Stimulated activated effector memory CD8-positive, alpha-beta T cell treated with anti-CD3 and anti-CD28 coated beads, Interleukin-12 subunit alpha, Interleukin-12 subunit beta, amount 100 ng/mL, for 72 hours (primary cell): ENCODE data around the gene GTF3C2.

Source experiments
- ATAC-seq: fragments of 150-1000 bp; cut with Tn5 transposase; 2 replicates; pipeline ENCODE4 v1.10.0; 2021
- DNase-seq, 2 donors: peaks; one replicate each; pipeline ENCODE4 v3.0.0; 2021 to 2022; ENCODE audit warnings: low spot score in 2 of 2
- H3K27ac Mint-ChIP-seq: one replicate; pipeline ENCODE4 v1.8.0; 2022; ENCODE audit warnings: mild to moderate bottlenecking, mixed read lengths
- H3K36me3 Mint-ChIP-seq: one replicate; pipeline ENCODE4 v1.8.0; 2022; ENCODE audit warnings: mild to moderate bottlenecking, mixed read lengths
- H3K4me1 Mint-ChIP-seq: one replicate; pipeline ENCODE4 v1.8.0; 2022; ENCODE audit warnings: mixed read lengths
- H3K4me3 Mint-ChIP-seq: one replicate; pipeline ENCODE4 v1.8.0; 2022; ENCODE audit warnings: mild to moderate bottlenecking, mixed read lengths
- H3K9me3 Mint-ChIP-seq: one replicate; pipeline ENCODE4 v1.8.0; 2022; ENCODE audit warnings: mixed read lengths

The GTF3C2 gene

DNA sequence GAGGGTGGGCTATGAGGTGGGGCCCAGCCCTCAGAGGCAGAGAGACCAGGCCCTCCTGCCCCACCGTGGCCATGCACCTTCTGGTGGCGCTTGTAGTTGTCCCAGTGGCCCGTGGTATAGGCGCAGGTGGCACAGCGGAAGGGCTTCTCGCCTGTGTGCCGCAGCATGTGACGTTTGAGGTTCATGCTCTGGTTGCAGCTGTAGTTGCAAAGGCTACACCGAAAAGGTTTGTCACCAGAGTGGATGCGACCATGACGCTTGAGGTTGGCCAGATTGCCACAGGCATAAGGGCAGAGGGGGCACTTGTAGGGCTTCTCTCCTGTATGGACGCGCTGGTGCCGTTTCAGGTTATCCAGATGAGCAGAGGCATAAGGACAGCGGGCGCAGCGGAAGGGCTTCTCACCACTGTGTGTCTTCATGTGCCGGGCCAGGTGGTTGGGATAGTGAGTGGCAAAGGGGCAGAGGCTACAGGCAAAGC is 21.1 kb upstream of the GTF3C2 start:
- Mint-ChIP-seq H3K27ac (peak overlapping the region; percentile 85), H3K4me1 (peaks cover 57% of the 10 kb centered on the region), H3K9me3 (no peaks in the 10 kb centered on the region), H3K36me3 (peaks cover 100% of the 10 kb centered on the region), H3K4me3 (no peak overlapping the region)
- no peak for DNase-seq
- no peak for ATAC-seq

DNA sequence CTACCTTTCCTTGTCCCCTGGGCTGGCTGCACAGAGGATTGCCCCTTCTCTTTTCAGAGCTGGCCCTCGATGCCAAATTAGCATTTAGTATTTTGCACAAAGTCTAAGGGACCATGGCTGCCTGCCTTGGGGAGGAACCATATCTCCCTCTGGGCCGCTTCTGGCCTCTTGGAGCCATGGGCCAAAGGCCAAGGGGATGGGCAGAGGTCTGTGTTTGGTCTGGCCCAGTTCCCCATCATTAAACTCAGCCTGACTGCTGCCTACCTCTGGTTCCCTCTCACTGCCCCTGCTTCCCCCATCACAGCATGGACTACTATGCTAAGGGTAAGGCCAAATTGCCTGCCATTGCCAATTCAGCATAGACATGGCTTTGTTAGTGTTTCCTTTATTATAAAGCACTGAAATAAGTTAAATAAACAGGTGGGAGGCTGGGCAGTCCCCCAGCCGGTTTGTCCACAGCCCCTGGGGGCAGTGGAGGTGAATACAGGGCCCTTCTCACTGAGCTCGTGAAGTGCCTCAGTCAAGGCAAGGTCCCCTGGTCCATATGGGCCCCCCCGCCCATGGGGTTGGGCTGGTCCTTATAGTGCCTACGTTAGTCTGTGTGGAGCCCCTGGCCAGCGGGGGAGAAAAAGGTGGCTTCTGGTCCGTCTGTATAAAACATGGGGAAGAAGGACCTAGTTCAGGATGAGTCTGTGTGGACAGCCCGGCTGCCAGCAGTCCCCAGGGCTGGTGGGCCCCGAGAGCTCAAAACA is 20.5 kb upstream of the GTF3C2 start:
- DNase-seq = no peak
- H3K4me3 Mint-ChIP-seq = no peak overlapping the region
- H3K9me3 Mint-ChIP-seq = no peaks in the 10 kb centered on the region
- peaks cover 98% of the 10 kb centered on the region for H3K36me3 Mint-ChIP-seq
- H3K27ac Mint-ChIP-seq = peak overlapping the region; percentile 85
- peaks cover 62% of the 10 kb centered on the region for H3K4me1 Mint-ChIP-seq
- no peak for ATAC-seq

DNA sequence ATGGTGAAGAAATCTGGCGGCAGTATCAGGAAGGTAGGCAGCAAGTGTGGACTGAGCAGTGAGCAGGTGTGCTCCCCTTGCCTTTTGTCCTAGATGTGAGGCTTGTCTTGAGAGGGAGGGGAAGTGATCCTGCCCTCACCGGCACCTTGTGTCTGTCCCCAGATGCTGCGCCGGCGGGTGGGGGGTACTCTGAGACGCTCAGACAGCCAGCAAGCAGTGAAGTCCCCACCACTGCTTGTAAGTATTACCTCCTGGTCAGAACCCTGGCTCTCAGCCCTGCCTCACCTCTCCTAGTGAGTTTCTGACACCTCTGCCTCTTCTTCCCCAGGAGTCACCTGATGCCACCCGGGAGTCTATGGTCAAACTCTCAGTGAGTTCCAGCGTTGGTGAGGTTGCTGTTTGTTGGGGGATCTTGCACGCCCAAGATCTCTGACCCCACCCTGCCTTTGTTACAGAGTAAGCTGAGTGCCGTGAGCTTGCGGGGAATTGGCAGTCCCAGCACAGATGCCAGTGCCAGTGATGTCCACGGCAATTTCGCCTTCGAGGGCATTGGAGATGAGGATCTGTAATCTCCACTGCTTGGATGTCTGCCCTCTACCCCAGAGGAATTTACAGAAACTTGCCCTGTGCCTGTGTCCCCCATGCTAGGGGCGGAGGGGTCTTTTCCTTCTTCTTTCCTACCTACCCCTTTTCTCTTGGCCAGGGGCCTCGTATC is 19.7 kb upstream of the GTF3C2 start:
- Mint-ChIP-seq H3K9me3 (no peaks in the 10 kb centered on the region), H3K36me3 (peaks cover 95% of the 10 kb centered on the region), H3K27ac (peak overlapping the region; percentile 85), H3K4me3 (no peak overlapping the region), H3K4me1 (peaks cover 63% of the 10 kb centered on the region)
- no peak for DNase-seq
- no peak for ATAC-seq

DNA sequence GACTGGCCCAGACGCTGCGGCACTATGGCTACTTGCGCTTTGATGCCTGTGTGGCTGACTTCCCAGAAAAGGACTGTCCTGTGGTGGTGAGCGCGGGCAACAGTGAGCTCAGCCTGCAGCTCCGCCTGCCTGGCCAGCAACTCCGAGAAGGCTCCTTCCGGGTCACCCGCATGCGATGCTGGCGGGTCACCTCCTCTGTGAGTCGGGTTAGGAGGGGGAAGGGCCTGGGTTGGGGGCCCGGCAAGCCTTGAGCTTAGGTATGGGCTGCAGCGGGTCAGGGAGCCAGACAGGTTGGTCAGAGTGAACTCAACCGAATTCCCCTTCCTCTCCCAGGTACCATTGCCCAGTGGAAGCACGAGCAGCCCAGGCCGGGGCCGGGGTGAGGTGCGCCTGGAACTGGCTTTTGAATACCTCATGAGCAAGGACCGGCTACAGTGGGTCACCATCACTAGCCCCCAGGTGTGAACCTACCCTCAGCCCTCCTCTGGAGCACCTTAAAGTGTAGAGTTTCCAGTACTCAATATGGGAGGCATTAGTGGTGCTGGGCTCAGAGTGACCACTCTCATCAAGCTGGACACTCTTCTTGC is 19.0 kb upstream of the GTF3C2 start:
- DNase-seq = no peak
- no peak for ATAC-seq
- no peak overlapping the region for H3K4me3 Mint-ChIP-seq
- no peaks in the 10 kb centered on the region for H3K9me3 Mint-ChIP-seq
- H3K4me1 Mint-ChIP-seq = peaks cover 59% of the 10 kb centered on the region
- H3K36me3 Mint-ChIP-seq = peaks cover 91% of the 10 kb centered on the region
- H3K27ac Mint-ChIP-seq = peak overlapping the region; percentile 85

DNA sequence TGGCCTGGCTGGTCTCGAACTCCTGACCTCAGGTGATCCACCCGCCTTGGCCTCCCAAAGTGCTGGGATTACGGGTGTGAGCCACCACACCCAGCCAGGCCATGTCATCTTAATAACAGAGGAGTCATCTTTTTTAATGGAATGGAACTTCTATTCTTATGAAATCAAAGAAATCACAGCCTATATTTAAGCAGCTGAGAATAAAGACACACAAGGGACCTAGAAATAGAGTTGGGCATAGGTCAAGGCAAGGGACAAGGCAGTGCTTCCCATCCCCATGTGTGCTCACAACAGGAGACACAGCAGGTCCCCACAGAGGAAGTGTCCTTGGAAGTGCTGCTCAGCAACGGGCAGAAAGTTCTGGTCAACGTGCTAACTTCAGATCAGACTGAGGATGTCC is 17.0 kb upstream of the GTF3C2 start:
- H3K27ac Mint-ChIP-seq = no peak overlapping the region
- H3K4me1 Mint-ChIP-seq = peaks cover 52% of the 10 kb centered on the region
- no peak for DNase-seq

DNA sequence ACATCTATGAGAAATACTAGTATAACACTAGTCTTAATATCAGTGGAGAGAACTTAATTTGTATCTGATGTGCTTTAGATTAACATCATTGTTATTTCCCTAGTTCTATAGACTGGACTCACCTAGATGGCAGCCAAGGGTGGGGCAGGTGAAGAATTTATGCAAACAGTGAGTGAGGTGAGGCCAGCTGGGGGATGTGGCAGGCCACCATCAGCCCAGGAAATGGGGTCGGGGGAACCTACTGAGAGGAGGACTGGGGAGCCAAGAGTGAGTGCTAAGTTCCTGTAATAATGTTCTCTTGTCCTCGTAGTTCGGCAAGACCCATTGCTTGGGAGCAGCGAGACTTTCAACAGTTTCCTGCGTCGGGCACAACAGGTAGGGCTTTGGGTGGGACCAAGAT is 16.4 kb upstream of the GTF3C2 start:
- no peak overlapping the region for H3K4me3 Mint-ChIP-seq

More for the DNA sequence above, 17.0 kb upstream of the GTF3C2 start:
- Mint-ChIP-seq H3K9me3 (no peaks in the 10 kb centered on the region), H3K36me3 (peaks cover 70% of the 10 kb centered on the region), H3K4me3 (no peak overlapping the region)
- ATAC-seq = no peak

DNA sequence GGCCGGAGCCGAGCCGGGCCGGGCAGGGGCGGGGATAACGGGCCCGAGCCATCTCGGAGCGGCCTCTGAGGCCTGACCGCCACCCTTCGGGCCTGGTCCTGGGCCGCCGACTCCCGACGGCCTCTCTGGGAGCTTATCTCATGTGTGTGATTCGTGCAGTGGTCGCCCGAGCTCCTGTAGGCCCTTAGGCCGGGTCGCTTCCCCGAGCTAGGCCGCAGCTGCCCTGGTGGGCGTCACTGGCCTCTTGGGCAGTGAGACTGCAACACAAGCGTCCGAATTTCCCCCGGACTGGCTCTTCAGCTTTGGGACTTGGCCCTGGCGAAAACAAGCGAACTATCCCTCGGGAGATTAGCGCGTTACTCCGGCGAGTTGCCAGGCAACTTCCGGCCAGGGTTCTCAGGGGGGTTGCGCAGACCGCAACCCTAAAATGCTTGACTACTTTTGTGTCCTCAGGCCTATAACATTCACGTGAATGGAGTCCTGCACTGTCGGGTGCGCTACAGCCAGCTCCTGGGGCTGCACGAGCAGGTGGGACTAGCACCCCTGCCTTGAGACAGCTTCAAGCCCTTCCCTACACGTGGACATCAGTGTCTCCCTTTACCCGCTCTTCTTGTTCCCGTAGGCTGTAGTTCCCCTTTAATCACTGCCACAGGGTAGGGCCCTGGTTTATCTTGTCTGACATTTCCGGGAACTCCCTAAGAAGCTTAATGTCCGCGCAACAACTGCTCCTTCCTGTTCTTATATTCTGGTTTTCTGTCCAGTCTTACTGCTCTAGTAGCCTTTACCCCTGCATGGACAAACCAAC is 14.5 kb upstream of the GTF3C2 start:
- peak overlapping the region; percentile 78 for H3K4me3 Mint-ChIP-seq
- no peaks in the 10 kb centered on the region for H3K9me3 Mint-ChIP-seq
- H3K4me1 Mint-ChIP-seq = peaks cover 40% of the 10 kb centered on the region
- DNase-seq (peak in 1 of 2 donors; percentile 17), ATAC-seq (peak; percentile 25)
- peaks cover 69% of the 10 kb centered on the region for H3K36me3 Mint-ChIP-seq
- peak overlapping the region; percentile 90 for H3K27ac Mint-ChIP-seq

More for the DNA sequence above, 16.4 kb upstream of the GTF3C2 start:
- ATAC-seq = no peak
- Mint-ChIP-seq H3K27ac (peak overlapping the region; percentile 33), H3K9me3 (no peaks in the 10 kb centered on the region), H3K4me1 (peaks cover 48% of the 10 kb centered on the region), H3K36me3 (peaks cover 69% of the 10 kb centered on the region)
- DNase-seq = no peak

DNA sequence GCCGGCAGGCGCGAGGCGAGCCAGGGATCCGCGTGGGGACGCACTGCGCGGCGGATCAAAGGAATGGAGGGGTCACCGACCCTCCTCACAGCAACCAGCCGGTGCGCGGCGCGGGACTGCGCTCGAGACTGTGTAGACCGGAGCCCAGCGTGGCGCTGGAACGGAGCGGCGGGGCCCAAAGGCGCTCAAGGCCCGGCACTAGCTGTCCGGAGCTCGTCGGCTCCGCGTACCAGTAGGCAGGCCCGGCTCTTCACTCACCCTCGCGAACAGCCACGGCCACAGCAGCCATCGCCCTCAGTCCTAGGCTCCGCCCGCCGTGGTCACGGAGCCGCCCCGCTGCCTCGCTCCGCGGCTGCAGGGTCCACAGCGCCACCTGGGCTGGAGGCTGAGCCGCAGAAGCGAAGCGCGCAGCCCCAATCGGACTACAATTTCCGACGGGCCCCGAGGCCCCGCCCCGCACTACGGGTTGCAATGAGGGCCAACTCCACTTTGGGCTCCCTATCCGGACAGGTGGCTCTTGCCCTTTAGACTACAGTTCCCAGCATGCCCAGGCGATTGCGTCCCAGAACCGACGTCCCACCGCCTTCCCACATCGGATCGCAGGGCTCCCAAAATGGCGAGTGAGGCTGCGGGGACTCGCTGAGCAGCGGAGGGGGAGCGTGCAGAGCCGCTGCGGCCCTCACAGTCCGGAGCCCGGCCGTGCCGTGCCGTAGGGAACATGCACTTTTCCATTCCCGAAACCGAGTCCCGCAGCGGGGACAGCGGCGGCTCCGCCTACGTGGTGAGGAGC is 13.7 kb upstream of the GTF3C2 start, which contains the start of the genes EIF2B4 and SNX17:
TSS of gene EIF2B4 (minus strand) at position 313 of the 790 bp plus-strand sequence. CDS start at position 289, 24 bp downstream.
TSS of gene SNX17 (plus strand) at position 591 of the 790 bp plus-strand sequence. CDS start at position 719, 128 bp downstream.
- Mint-ChIP-seq H3K9me3 (no peaks in the 10 kb centered on the region), H3K27ac (peak within 1 kb of the TSS; percentile 90), H3K4me1 (peaks cover 36% of the 10 kb centered on the region), H3K36me3 (peaks cover 69% of the 10 kb centered on the region), H3K4me3 (peak within 1 kb of the TSS; percentile 78)
- ATAC-seq = peak; percentile 95
- peak; percentile 97 to 99 for DNase-seq

DNA sequence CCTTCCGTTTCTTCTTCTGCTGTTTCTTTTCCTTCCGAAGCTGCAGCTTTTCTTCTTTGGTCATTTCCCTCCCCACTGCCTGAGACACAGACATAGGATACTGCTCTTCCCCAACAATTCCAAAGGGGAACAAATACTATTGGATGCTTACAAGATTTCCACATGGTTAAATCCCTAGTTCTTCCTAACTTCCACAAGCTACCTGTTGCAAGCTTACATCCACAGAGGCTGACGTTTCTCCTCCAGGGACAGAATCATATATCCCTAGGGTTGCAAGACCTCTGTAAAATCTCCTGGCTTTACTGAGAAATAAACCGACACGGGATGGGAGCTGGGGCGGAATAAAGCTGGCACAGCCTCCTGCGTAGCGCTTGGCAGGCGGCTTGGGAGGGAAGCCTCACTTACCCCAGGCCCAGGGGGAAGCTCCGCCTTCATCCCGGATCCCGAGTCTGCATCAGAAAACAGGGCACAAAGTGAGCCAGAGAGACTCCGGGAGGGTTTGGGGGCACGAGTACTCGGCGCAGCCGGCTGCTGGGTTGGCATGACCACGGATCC is 13.0 kb upstream of the GTF3C2 start:
- no peaks in the 10 kb centered on the region for H3K9me3 Mint-ChIP-seq
- H3K4me1 Mint-ChIP-seq = peaks cover 35% of the 10 kb centered on the region
- DNase-seq = no peak
- peak overlapping the region; percentile 78 for H3K4me3 Mint-ChIP-seq
- peak overlapping the region; percentile 90 for H3K27ac Mint-ChIP-seq
- ATAC-seq = no peak
- H3K36me3 Mint-ChIP-seq = peaks cover 69% of the 10 kb centered on the region

DNA sequence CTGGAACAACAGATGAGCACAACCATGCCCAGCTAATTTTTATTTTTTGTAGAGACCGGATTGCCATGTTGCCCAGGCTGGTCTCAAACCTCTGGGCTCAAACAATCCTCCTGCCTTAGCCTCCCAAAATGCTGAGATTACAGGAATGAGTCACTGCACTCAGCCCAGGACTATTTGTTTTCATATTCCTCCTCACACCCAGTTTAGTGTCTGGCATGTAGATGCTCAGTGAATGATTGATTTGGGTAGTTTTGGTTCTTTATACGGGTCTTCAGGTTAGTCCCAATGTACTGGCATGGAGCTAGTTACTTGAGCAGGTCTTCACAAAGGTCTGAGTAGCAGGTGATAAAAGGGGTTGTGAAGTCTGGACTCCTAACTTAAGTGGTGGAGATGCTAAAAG is 7.4 kb upstream of the GTF3C2 start:
- H3K4me1 Mint-ChIP-seq = peaks cover 18% of the 10 kb centered on the region
- ATAC-seq = peak; percentile 21
- peak overlapping the region; percentile 45 for H3K27ac Mint-ChIP-seq
- DNase-seq = no peak
- H3K36me3 Mint-ChIP-seq = peaks cover 66% of the 10 kb centered on the region
- H3K9me3 Mint-ChIP-seq = no peaks in the 10 kb centered on the region
- H3K4me3 Mint-ChIP-seq = no peak overlapping the region

DNA sequence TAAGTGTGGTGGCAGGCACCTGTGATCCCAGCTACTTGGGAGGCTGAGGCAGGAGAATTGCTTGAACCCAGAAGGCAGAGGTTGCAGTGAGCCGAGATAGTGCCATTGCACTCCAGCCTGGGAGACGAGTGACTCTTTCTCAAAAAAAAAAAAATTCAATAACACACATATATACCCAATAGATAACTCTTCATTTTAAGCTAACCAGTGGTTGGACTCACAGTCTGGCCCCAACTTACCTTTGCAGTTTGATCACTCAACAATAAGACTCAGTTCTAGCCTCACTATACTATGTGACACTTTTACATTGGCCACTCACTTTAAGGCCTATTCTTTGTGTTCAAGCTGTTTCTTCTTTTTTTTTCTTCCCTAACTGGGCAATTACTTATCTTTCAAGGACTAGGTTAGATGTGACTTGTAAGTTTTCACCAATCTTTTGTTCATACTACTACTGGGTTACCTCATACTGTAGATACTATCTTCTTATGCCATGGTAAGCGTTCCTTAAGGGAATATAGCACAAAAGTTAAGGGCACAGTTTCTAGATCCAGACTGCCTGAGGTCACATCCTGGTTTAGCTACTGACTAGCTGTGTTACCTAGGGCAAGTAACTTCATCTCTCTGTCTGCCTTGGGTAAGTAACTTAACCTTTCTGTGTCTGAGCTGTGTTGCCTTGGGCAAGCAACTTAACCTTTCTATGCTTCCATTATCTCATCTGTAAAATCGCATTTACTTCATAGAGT is 6.3 kb upstream of the GTF3C2 start:
- peaks cover 22% of the 10 kb centered on the region for H3K4me1 Mint-ChIP-seq
- H3K4me3 Mint-ChIP-seq = no peak overlapping the region
- H3K27ac Mint-ChIP-seq = no peak overlapping the region
- DNase-seq (no peak), ATAC-seq (no peak)
- H3K9me3 Mint-ChIP-seq = no peaks in the 10 kb centered on the region
- peaks cover 61% of the 10 kb centered on the region for H3K36me3 Mint-ChIP-seq

DNA sequence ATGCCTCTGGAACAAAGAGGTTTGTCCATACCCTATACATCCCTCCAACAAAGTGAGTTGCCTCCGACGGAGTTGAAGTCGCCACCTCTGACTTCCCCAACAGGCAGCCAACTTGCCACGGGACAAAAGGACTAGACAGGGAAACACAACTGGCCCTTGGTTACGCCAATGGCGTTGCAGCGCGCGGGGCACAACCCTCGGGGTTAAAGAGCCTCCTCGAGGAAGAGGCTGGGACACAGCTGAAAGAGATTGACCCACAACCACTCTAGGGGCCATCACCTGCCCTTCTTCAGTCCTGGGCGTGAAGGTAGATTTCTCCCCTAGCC is 545 bp downstream of the GTF3C2 start:
- H3K36me3 Mint-ChIP-seq = peaks cover 39% of the 10 kb centered on the region
- ATAC-seq (peak; percentile 57), DNase-seq (no peak)
- no peaks in the 10 kb centered on the region for H3K9me3 Mint-ChIP-seq
- H3K4me3 Mint-ChIP-seq = peak overlapping the region; percentile 98
- peaks cover 35% of the 10 kb centered on the region for H3K4me1 Mint-ChIP-seq
- H3K27ac Mint-ChIP-seq = peak overlapping the region; percentile 95

DNA sequence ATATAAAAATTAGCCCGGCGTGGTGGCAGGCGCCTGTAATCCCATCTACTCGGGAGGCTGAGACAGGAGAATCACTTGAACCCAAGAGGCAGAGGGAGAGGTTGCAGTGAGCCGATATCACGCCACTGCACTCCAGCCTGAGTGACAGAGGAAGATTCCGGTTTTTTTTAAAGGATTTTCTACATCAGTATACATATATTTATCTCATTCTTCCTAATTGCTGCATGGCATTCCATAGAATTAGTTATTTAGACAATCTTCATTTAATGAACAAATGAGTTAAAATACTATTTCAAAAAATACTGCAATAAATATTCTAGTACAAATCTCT is 2.0 kb downstream of the GTF3C2 start:
- Mint-ChIP-seq H3K27ac (no peak overlapping the region), H3K9me3 (no peaks in the 10 kb centered on the region), H3K4me3 (peak overlapping the region; percentile 98), H3K36me3 (peaks cover 43% of the 10 kb centered on the region), H3K4me1 (peaks cover 32% of the 10 kb centered on the region)
- ATAC-seq = no peak
- DNase-seq = no peak
